ENCODE measurements around the gene BARX2.

DNA sequence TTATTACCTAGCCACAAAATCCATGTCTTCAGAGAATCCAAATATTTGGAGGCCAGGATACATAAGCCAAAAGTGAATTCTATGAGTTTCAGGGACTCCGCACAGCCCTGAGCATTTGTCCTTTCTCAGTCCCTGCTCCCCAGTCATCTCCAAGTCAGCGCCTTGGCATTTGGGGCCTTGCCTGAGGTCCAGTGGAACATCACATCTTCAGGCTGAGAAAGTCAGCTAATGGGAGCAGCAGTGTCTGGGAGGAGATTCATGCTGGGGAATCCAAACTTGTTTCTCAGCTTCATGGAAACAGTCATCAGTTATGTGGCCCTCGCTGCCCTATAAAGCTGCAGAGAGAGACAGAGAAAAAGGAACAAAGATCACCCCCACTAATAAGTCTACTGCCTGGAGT, 70.9 kb downstream of the BARX2 start:
- TF ChIP-seq, protein P1, sequence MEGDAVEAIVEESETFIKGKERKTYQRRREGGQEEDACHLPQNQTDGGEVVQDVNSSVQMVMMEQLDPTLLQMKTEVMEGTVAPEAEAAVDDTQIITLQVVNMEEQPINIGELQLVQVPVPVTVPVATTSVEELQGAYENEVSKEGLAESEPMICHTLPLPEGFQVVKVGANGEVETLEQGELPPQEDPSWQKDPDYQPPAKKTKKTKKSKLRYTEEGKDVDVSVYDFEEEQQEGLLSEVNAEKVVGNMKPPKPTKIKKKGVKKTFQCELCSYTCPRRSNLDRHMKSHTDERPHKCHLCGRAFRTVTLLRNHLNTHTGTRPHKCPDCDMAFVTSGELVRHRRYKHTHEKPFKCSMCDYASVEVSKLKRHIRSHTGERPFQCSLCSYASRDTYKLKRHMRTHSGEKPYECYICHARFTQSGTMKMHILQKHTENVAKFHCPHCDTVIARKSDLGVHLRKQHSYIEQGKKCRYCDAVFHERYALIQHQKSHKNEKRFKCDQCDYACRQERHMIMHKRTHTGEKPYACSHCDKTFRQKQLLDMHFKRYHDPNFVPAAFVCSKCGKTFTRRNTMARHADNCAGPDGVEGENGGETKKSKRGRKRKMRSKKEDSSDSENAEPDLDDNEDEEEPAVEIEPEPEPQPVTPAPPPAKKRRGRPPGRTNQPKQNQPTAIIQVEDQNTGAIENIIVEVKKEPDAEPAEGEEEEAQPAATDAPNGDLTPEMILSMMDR (IDR thresholded peaks at IDR 0.05; ENCODE audit: borderline replicate concordance, extremely low read depth, low read length, poor library complexity, severe bottlenecking), result no peak
- no peak for TF ChIP-seq EZH2 (IDR thresholded peaks at IDR 0.05; ENCODE audit: borderline replicate concordance, low read depth, low read length, severe bottlenecking)
